Choroid plexus epithelial cell (primary cell): Measurements from ENCODE around the gene AZGP1.
"Not testable (repeated sequence)": the region's sequence is repeated elsewhere in the genome, so short reads cannot be mapped to it uniquely, and the experiment has no call there.

Experiments used
- DNase-seq: peaks from one replicate; pipeline ENCODE4 v3.0.0-alpha.2; 2010; ENCODE audit warnings: low read depth
- H3K4me3 ChIP-seq: 2 replicates; pipeline ENCODE4 v1.5.1; 2011; ENCODE audit warnings: low read depth, mild to moderate bottlenecking, control low read depth, low read length, moderate library complexity
- TF ChIP-seq, protein P1 (sequence below): conservative IDR thresholded peaks from 2 replicates; pipeline ENCODE4 v1.5.1; 2011; ENCODE audit warnings: low read depth, mild to moderate bottlenecking, control low read depth, inconsistent platforms, low read length, moderate library complexity

Gene AZGP1

DNA sequence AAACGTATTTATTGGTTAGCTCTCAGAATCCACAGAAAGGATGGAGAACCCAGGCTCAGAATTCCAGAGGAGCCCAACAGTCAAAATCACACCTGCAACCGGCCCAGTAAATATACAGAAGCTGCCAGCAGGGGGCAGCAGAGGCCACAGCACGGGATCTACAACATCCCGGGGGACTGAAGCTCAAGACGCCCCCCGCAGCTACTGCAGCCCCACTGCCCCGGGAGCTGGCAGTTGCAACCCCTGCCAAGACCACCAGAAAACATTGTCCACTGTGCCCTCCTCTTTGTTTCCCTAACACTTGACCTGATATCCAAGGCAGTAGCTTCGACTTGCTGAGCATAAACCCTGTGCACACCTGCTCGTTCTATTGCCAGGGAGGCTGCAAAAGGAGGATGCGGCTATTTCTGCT, 4.0 kb upstream of the AZGP1 start:
- DNase-seq = peak; percentile 17
- H3K4me3 ChIP-seq = not testable (repeated sequence)
- TF ChIP-seq, protein P1, sequence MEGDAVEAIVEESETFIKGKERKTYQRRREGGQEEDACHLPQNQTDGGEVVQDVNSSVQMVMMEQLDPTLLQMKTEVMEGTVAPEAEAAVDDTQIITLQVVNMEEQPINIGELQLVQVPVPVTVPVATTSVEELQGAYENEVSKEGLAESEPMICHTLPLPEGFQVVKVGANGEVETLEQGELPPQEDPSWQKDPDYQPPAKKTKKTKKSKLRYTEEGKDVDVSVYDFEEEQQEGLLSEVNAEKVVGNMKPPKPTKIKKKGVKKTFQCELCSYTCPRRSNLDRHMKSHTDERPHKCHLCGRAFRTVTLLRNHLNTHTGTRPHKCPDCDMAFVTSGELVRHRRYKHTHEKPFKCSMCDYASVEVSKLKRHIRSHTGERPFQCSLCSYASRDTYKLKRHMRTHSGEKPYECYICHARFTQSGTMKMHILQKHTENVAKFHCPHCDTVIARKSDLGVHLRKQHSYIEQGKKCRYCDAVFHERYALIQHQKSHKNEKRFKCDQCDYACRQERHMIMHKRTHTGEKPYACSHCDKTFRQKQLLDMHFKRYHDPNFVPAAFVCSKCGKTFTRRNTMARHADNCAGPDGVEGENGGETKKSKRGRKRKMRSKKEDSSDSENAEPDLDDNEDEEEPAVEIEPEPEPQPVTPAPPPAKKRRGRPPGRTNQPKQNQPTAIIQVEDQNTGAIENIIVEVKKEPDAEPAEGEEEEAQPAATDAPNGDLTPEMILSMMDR = peak; percentile 64

DNA sequence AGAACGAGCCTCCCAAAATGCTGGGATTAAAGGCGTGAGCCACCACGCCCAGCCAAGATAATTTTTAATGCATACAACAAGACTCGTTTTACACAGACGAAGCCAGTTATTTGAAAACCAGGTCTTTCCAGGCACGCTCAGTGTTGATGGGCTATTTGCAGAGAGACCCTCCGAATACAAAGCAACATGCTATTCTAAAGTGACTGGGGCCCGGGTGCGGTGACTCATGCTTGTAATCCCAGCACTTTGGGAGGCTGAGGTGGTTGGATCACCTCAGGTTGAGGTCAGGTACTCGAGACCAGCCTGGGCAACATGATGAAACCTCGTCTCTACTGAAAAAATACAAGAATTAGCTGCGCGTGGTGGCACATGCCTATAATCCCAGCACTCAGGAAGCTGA, 795 bp upstream of the AZGP1 start:
- no peak for DNase-seq
- no peak overlapping the region for H3K4me3 ChIP-seq
- TF ChIP-seq, protein P1 = no peak

DNA sequence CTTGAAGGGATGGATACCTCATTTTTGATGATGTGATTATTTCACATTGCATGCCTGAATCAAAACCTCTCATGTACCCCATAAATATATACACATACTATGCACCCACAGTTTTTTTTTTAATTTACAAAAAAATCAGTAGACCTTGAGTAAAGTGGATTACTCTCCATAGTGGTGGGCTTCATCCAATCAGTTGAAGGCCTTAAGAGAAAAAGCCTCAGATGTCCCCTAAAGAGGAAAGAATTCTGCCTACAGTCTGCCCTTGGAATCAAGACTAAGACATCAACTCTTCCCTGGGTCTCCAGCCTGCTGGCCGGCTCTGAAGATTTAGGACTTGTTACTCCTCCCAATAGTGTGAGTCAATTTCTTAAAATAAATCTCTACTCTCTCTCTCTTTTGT, 1.1 kb downstream of the AZGP1 start:
- no peak for DNase-seq
- TF ChIP-seq, protein P1 = no peak
- no peak overlapping the region for H3K4me3 ChIP-seq

DNA sequence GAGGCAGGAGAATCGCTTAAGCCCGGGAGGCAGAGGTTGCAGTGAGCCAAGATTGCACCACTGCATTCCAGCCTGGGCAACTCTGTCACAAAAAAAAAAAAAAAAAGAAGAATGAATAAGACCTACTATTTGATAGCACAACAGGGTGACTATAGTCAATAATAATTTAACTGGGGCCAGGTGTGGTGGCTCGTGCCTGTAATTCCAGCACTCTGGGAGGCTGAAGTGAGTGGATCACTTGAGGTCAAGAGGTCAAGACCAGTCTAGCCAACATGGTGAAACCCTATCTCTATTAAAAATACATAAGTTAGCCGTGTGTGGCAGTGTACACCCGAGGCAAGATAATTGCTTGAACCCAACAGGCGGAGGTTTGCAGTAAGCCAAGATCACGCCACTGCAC, 2.0 kb downstream of the AZGP1 start:
- H3K4me3 ChIP-seq, DNase-seq: not testable (repeated sequence)

DNA sequence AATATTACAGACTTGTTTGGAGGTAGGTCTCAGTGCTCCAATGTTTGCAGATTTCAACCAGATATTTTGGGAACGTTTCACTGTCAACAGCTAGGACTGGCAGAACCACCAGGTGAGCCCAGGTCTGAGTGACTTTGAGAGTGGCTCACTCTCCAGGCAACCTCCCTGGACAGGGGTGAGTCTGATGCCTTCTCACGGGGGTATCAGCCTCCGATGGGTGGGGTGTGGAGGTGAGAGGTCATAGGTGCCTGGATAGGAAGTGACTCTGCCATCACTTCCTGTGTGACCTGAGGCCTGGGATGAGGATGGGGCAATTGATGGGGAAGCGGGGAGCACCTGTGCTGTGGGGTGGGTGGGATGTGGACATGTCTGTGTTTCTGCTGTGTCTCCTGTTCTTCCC, 4.6 kb downstream of the AZGP1 start:
- TF ChIP-seq, protein P1 = no peak
- no peak for DNase-seq
- no peak overlapping the region for H3K4me3 ChIP-seq

DNA sequence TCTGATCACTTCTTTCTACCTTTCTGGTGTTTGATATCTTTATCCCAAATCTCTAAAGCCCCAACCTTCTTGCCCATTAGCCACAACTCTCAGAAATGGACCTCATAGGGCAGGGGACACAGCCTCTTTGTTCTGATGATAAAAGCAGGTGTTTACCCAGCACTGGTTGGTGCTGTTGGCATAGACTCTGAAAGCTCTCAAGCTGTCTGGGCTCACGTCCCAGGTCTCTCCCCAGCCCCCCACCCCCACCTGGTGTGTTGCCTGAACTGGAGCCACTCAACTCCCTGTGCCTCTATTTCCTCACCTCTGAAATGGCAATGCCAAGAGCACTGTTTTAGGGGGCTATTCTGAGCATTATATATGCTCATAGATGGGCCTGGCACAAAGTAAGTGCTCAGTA, 6.0 kb downstream of the AZGP1 start:
- H3K4me3 ChIP-seq, DNase-seq: not testable (repeated sequence)

DNA sequence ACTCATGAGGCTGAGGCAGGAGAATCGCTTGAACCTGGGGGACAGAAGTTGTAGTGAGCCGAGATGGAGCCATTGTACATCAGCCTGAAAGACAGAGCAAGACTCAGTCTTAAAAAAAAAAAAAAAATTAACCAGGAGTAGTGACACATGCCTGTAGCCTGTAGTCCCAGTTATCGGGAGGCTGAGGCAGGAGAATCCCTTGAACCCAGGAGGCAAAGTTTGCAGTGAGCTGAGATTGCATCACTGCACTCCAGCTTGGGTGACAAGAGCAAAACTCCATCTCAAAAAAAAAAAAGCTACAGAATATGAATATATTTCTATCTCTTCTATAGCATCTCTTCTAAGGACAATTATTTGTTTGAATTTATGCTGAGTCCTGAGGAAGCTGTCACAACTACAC, 6.5 kb downstream of the AZGP1 start:
- DNase-seq = no peak
- H3K4me3 ChIP-seq = no peak overlapping the region
- TF ChIP-seq, protein P1 = no peak

DNA sequence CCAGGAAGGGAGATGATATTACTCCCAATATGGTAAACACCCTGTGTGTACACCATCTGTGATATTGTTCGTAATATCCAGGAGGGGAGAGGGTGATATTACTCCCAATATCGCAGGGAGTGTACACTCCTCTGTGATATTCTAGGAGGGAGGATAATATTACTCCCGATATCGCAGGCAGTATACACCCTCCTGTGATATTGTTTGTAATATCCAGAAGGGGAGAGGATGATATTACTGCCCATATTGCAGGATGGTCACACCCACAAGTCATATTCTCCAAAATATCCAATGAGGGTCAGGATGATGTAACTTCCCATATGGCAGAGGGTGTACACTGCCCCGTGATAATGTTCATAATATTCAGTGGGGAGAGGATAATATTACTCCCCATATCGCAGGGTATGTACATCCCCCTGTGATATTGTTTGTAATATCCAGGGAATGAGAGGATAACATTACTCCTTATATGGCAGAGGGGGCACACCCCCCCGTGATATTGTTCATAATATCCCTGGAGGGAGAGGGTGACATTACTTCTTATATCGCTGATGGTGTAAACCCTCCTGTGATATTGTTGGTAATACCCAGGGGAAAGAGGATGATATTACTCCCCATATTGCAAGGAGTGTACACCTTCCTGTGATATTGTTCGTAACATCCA, 17.1 kb downstream of the AZGP1 start:
- TF ChIP-seq, protein P1 = no peak
- no peak for DNase-seq
- H3K4me3 ChIP-seq = no peak overlapping the region
